Aorta (tissue), 5 donors: ENCODE measurements around the gene JOSD2. TPM values are rescaled to one million over a fixed set of nuclear protein-coding genes. Genes with fewer than 3 reads are reported as not detected.

Experiments
- ATAC-seq: fragments of 200-7000 bp; cut with Tn5 transposase; one replicate; pipeline ENCODE4 v1.9.1; 2022; ENCODE audit warnings: moderate library complexity; ENCODE audit not compliant: low FRiP score
- DNase-seq, 2 donors: peaks; one replicate each; pipeline ENCODE4 v3.0.0-alpha.2; 2020
- H3K27ac ChIP-seq, 2 donors: one replicate each; pipeline ENCODE4 v1.5.1; 2013; ENCODE audit warnings: low read length in 2 of 2, mild to moderate bottlenecking in 2 of 2, moderate library complexity in 2 of 2, control low read depth in 1 of 2, inconsistent platforms in 1 of 2, low read depth in 1 of 2
- H3K27me3 ChIP-seq, 2 donors: one replicate each; pipeline ENCODE4 v1.6.1; 2013; ENCODE audit warnings: control low read depth in 1 of 2, low read length in 1 of 2, mild to moderate bottlenecking in 1 of 2, moderate library complexity in 1 of 2; ENCODE audit not compliant: insufficient read depth in 2 of 2, control insufficient read depth in 1 of 2
- H3K36me3 ChIP-seq, 2 donors: one replicate each; pipeline ENCODE4 v1.6.1; 2013; ENCODE audit warnings: control low read depth in 1 of 2, low read length in 1 of 2, mild to moderate bottlenecking in 1 of 2; ENCODE audit not compliant: insufficient read depth in 2 of 2, control insufficient read depth in 1 of 2
- H3K4me1 ChIP-seq, 2 donors: one replicate each; pipeline ENCODE4 v1.6.1; 2013; ENCODE audit warnings: low read length in 2 of 2, control low read depth in 1 of 2, mild to moderate bottlenecking in 1 of 2, moderate library complexity in 1 of 2; ENCODE audit not compliant: insufficient read depth in 2 of 2, control insufficient read depth in 1 of 2
- H3K4me3 ChIP-seq, 2 donors: one replicate each; pipeline ENCODE4 v1.5.1; 2013; ENCODE audit warnings: low read length in 2 of 2, control low read depth in 1 of 2, mild to moderate bottlenecking in 1 of 2
- H3K9me3 ChIP-seq: one replicate; pipeline ENCODE4 v1.6.1; 2013; ENCODE audit warnings: mild to moderate bottlenecking, low read length; ENCODE audit not compliant: control insufficient read depth
- WGBS, 2 donors: extraction: QIAGEN DNeasy Blood & Tissue Kit; methylation state at CpG; one replicate each; pipeline ENCODE4 v1.1.7; 2013; 5-methylcytosine and 5-hydroxymethylcytosine counted together
- intact Hi-C, 2 donors: fragments of 100-400 bp; cut with DNase I; formaldehyde crosslinking; loops; one replicate each; pipeline versions ENCODE4 v1.14.2 to v1.15.0; 2022
- polyA plus RNA-seq, 2 donors: library from polyadenylated mRNA; stranded (reverse); fragments of 200-250 nt; gene quantifications; one replicate each; pipeline ENCODE4 v1.2.3, GENCODE V29; 2013
- total RNA-seq, 2 donors: library from RNA; stranded (reverse); fragmentation: NEBNext Ultra II Directional; extraction: Animal tissue kit (Norgen Biotek cat#: 25700); gene quantifications; one replicate each; pipeline ENCODE4 v1.2.1, GENCODE V29; 2021
- donor health status: healthy with polysubstance abuse.
- donor health status: Bipolar disorder and iron deficiency.
- donor health status: DM: no; HTN: no; CAD: no.
- donor health status: DM: no; HTN: no; CAD: no.
- donor health status: DM: yes; HTN: yes; CAD: no.

Gene JOSD2
- total and polyA plus RNA-seq, 4 donors: 26.6 to 76.1 (median 37.2) TPM

DNA sequence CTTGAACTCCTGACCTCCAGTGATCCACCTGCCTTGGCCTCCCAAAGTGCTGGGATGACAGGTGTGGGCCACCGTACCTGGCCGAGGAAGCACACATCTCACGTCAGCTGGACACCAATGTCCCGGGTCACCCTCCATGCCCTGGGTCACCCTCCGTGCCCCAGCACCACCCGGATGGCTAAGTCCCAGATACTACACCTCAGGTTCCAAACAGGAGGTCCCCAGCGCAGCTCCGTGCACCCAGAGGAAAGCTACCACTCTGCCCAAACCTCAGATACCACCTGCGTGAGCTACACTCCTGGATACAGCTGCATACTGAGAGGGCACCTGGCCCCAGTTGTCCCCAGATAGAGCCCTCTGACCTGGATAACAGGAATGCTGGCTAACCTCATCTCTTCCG lies 43.2 kb upstream of the JOSD2 start:
- WGBS, 2 donors: 82 to 88% methylated on average over 10 of the region's 10 CpGs
- Histone ChIP-seq H3K27ac (no peak overlapping the region), H3K4me1 (no peaks in the 10 kb centered on the region), H3K36me3 (no peaks in the 10 kb centered on the region), H3K4me3 (no peak overlapping the region), H3K27me3 (no peaks in the 10 kb centered on the region), H3K9me3 (no peaks in the 10 kb centered on the region)
- ATAC-seq (no peak), DNase-seq (no peak)
- intact Hi-C loops: no loop called here

DNA sequence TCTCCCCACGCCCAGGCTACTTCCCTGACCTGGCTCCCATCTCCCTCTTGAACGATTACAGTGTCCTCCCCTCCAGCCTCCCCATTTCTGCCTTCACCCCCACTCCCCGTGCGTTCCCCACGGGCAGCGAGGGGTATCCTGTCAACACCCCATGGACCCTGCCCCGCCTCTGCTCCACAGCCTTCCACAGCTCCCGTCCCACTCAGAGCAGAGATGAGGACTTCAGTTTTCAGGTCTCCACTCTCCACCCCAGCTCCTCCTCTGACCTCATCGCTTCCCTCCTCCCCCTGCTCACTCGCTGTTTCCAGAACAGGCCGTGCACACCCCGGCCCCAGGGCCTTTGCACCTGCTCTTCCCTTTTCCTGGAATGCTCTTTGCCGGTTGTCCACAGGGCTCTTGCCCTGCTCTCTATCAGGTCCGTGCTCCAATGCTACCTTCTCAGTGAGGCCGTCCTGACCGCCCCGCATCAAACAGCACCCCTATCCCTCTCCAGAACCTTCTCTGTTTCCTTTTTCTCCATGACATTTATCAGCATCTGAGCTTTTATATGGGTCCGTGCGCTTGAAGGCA lies 42.2 kb upstream of the JOSD2 start:
- Histone ChIP-seq H3K4me3 (no peak overlapping the region), H3K27ac (no peak overlapping the region), H3K4me1 (no peaks in the 10 kb centered on the region), H3K9me3 (no peaks in the 10 kb centered on the region), H3K27me3 (no peaks in the 10 kb centered on the region), H3K36me3 (no peaks in the 10 kb centered on the region)
- intact Hi-C loops: no loop called here
- DNase-seq (no peak), ATAC-seq (no peak)
- 75 to 79% methylated on average over 19 of the region's 19 CpGs for WGBS, 2 donors

DNA sequence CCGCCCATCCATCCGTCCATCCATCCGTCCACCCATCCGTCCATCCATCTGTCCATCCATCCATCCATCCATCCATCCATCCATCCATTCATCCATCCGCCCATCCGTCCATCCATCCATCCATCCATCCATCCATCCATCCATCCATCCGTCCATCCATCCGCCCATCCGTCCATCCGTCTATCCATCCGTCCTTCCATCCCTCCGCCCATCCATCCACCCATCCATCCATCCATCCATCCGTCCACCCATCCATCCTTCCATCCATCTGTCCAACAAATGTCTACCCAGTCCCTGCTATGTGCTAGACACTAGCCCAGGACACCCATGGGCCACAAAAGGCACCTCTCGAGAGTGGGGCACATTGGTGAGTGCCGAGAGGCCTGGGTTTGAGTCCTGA lies 41.5 kb upstream of the JOSD2 start:
- no peak for ATAC-seq
- no peak for DNase-seq
- intact Hi-C loops: no loop called here
- 80 to 84% methylated on average over 15 of the region's 15 CpGs for WGBS, 2 donors
- no peaks in the 10 kb centered on the region for H3K27me3 ChIP-seq
- H3K4me1 ChIP-seq: no peaks in the 10 kb centered on the region
- H3K4me3 ChIP-seq: no peak overlapping the region
- H3K9me3 ChIP-seq: no peaks in the 10 kb centered on the region
- H3K27ac ChIP-seq: no peak overlapping the region
- no peaks in the 10 kb centered on the region for H3K36me3 ChIP-seq

DNA sequence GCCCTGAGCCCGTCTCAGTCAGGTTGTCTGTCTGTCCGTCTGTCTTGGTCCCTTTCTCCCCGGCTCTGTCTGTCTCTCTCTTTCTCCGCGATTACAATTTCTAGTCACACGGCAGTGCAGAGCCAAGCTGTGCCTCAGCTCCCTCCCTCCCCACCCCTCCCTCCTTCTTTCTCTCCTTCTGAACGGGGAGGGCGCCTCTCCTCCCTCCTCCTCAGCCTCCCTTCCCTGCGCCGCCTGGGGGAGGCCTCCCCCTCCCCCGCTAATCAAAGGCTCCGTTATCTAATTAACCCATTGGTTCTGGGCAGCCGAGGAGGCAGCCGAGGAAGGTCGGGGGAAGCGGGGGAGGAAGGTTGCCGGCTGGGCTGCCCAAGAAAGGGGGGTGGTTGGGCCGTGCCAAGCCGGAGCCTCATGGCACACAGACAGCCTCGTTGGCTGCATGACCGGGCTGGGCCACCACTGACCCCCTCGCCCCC lies 40.8 kb upstream of the JOSD2 start:
- ATAC-seq: no peak
- WGBS, 2 donors: 1% methylated on average over 21 to 22 of the region's 22 CpGs
- intact Hi-C loops: no loop called here

DNA sequence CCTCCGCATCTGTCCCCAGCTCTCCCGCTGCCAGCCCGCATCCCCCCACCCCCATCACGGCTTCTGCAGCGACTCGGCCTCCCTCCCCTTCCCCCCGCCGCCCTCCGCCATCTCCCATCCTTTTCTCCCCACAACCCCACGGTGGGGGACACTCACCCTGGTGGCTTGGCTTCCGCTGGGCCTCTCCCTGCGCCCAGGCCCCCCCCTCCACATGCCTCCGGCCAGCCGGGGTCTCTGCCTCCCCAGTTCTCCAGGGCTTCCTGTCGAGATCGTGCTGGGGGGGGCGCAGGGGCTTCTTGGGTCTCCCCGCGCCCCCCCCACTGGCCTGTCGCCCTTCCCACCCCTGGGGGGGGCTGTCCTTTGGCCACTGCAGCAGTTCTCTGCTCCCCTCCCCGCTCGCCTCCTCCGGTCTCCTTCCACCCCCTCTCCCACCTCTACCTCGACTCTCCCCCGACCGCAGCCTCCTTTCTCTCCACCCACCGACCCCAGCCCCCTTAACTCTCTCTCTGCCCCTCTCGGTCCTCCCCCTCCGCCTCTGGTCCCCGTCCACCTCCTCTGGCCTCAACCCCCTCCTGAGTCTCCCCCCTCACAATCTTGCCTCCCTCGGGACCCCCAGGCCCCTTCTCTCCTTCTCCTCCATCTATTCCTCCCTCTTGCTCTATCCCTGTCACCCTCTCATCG lies 40.2 kb upstream of the JOSD2 start:
- ATAC-seq (no peak), DNase-seq (no peak)
- H3K27ac ChIP-seq: no peak overlapping the region
- H3K4me1 ChIP-seq: no peaks in the 10 kb centered on the region
- 2 to 4% methylated on average over 28 to 32 of the region's 32 CpGs for WGBS, 2 donors
- no peak overlapping the region for H3K4me3 ChIP-seq
- intact Hi-C loops: no loop called here
- no peaks in the 10 kb centered on the region for H3K9me3 ChIP-seq
- no peaks in the 10 kb centered on the region for H3K36me3 ChIP-seq
- no peaks in the 10 kb centered on the region for H3K27me3 ChIP-seq

More for the DNA sequence above, 40.8 kb upstream of the JOSD2 start:
- DNase-seq: no peak
- H3K4me3 ChIP-seq: no peak overlapping the region
- H3K9me3 ChIP-seq: no peaks in the 10 kb centered on the region
- H3K4me1 ChIP-seq: no peaks in the 10 kb centered on the region
- no peaks in the 10 kb centered on the region for H3K27me3 ChIP-seq
- no peaks in the 10 kb centered on the region for H3K36me3 ChIP-seq
- H3K27ac ChIP-seq: no peak overlapping the region

DNA sequence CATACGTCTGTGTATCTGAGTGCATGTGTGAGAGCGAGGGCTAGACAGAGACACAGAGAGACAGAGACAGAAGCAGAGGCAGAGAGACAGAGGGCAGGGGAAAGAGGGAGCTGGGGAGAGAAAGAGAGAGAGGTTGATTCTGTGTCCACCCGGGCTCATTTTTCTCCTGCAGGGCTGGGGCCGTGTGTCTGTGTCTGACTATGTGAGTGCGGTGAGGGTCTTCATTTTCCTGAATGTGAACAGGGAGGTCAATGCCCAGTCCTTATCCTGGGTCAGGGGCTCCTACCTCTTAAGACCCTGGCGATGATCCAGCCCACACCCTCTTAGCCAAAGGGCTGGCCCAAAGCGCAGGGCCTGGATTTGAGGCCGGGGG lies 39.6 kb upstream of the JOSD2 start:
- Histone ChIP-seq H3K4me1 (no peaks in the 10 kb centered on the region), H3K27me3 (no peaks in the 10 kb centered on the region), H3K27ac (no peak overlapping the region), H3K4me3 (no peak overlapping the region), H3K9me3 (no peaks in the 10 kb centered on the region), H3K36me3 (no peaks in the 10 kb centered on the region)
- 34 to 38% methylated on average over 7 to 8 of the region's 8 CpGs for WGBS, 2 donors
- DNase-seq: no peak
- no peak for ATAC-seq
- intact Hi-C loops: no loop called here

DNA sequence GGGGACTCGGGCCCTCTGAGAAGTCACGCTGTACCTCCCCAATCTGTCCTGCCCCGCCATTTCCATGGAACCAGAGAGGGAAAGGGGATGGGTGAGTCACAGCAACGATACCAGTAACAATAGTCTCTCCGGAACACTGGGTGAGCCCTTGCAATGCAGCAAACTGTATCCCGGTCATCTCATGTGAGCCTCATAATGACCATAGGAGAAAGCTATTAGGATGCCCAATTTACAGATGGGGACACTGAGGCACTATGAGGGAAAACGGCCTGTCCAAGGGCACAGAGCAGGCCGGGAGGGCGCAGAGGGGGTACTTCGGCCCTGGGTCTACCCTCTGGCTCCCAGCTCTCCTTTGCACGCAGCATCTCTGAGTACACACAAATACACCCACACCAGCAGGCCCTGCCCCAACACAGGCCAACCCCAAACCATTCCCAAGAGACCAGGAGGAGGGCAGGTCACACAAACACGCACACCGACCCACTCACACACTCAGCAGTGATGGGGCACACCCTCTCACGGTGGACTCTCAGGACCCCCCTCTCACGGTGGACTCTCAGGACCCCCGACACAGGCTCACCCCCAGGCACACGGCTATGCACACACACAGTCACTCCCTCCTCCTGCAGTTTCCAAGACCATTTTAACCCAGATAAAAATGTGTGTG lies 39.1 kb upstream of the JOSD2 start:
- ATAC-seq: no peak
- H3K4me3 ChIP-seq: no peak overlapping the region
- intact Hi-C loops: no loop called here

DNA sequence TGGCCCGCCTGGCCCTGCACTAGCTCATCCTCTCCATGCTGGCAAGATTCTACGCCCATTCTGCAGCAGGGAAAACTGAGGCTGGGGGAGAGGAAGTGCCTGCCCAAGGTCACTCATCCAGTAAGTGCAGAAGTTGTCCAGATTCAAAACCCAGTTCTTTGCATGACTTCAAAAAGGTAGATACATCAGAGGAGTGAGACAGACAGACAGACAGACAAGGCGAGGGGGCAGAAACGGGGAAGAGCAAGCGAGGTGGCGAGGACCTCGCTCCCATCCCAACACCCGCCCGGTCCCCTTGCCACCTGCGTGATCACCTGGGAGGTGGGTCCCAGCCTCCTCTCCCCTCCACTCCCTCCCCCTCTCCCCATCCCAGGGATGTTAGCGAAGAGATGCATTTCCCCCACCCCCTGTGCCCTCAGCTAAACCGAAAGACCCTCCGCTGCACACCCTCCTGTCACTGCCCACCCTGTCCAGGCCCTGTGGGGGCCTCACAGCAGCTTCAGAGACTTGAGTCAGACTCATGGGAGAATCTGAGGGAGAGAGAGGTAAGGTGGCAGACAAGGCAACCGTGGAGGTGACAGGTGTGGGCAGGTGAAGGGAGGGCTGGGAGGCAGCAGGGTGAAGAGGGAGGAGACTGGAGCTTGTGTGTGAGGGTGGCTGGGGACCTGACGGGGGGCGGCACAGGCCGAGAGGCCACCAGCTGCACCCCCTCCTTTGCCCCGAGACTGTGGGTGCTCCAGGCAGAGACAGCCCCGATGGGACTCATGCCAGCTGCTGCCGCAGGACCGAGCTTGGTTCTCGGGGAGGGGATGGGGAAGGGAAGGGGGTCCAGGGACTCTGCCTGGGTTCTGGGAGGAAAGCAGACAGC lies 38.3 kb upstream of the JOSD2 start:
- Histone ChIP-seq H3K4me3 (no peak overlapping the region), H3K9me3 (no peaks in the 10 kb centered on the region), H3K36me3 (no peaks in the 10 kb centered on the region), H3K27ac (no peak overlapping the region), H3K27me3 (no peaks in the 10 kb centered on the region), H3K4me1 (no peaks in the 10 kb centered on the region)
- intact Hi-C loops: no loop called here
- 76 to 81% methylated on average over 18 to 22 of the region's 22 CpGs for WGBS, 2 donors
- no peak for DNase-seq
- ATAC-seq: no peak

More for the DNA sequence above, 39.1 kb upstream of the JOSD2 start:
- Histone ChIP-seq H3K4me1 (no peaks in the 10 kb centered on the region), H3K27me3 (no peaks in the 10 kb centered on the region), H3K36me3 (no peaks in the 10 kb centered on the region), H3K27ac (no peak overlapping the region), H3K9me3 (no peaks in the 10 kb centered on the region)
- no peak for DNase-seq
- WGBS, 2 donors: 68 to 72% methylated on average over 16 to 17 of the region's 17 CpGs
